ENCODE results near the gene CNTN2. TPM values are rescaled to one million over a fixed set of nuclear protein-coding genes. Genes with fewer than 3 reads are reported as not detected.

CNTN2 gene
- total and polyA plus RNA-seq, 2 of the 8 experiments (the other 6 are each of a cell fraction or from before 2014, with no cell fraction given), result 1.2 to 3.9 TPM

GRCh38 chr1:205062319-205062718 is 19.3 kb downstream of the CNTN2 start:
- CTCF ChIA-PET (ENCODE audit: partially characterized antibody), result interaction anchor here (0.7 to 38.9 kb wide), 32 partner anchors 12 to 374 kb away, joined by 3 to 1336 read pairs (median 6); partner anchors contain the start of genes CNTN2 and RBBP5
- Histone ChIP-seq H3K4me1 (replicated peaks in 1 of 4; ENCODE audit: control insufficient read depth in 3 of 4, insufficient read depth in 4 of 4, low read length in 3 of 4) (peaks cover 0 to 4% (median 2%) of the 10 kb centered on the region in 4 experiments; a peak in 4 of 7 replicates), H3K79me2 (ENCODE audit: control insufficient read depth in 1 of 2, insufficient read depth in 2 of 2, low read length in 2 of 2) (no peaks in the 10 kb centered on the region), H3K23me2 (ENCODE audit: low read depth, low read length) (no peaks in the 10 kb centered on the region), H3K56ac (replicated peaks; ENCODE audit: insufficient read length, low read depth, low read length) (no peak overlapping the region), H4K20me1 (replicated peaks in 1 of 2; ENCODE audit: control insufficient read depth in 1 of 2, insufficient read depth in 2 of 2, low read length in 2 of 2) (peaks cover 0 to 1% of the 10 kb centered on the region in 2 experiments), H3K23ac (ENCODE audit: insufficient read length) (no peak overlapping the region), H3K18ac (ENCODE audit: extremely low read depth, low read length) (no peak overlapping the region), H2BK120ac (replicated peaks; ENCODE audit: low read depth, low read length) (no peak overlapping the region), H2AK5ac (ENCODE audit: low read depth, low read length) (no peak overlapping the region), H2BK15ac (ENCODE audit: low read length) (no peak overlapping the region), H3K36me3 (ENCODE audit: control insufficient read depth in 2 of 4, insufficient read depth in 4 of 4, low read length in 3 of 4) (no peaks in the 10 kb centered on the region), H3K79me1 (ENCODE audit: low read depth, low read length) (no peaks in the 10 kb centered on the region), H3K9ac (replicated peaks in 1 of 4; ENCODE audit: extremely low read depth in 1 of 4, low read depth in 3 of 4, low read length in 3 of 4) (no peak overlapping the region), H3K9me3 (ENCODE audit: insufficient read depth in 2 of 2, low read depth in 1 of 2, low read length in 1 of 2) (no peaks in the 10 kb centered on the region), H4K91ac (replicated peaks; ENCODE audit: insufficient read length, low read length) (no peak overlapping the region), H3K4me2 (ENCODE audit: insufficient read depth in 1 of 2, low read depth in 2 of 2, low read length in 2 of 2) (no peak overlapping the region), H2BK5ac (ENCODE audit: low read depth, low read length) (no peak overlapping the region), H2BK20ac (ENCODE audit: low read length) (0 out of 2 replicates have a peak overlapping the region, but pooled peaks have one; percentile 13), H4K8ac (ENCODE audit: extremely low read depth, insufficient read depth, low read length) (peak overlapping the region; percentile 38; the same call in 1 of the 2 replicates), H2AFZ (ENCODE audit: low read length) (peak overlapping the region; percentile 62; the same call in 1 of the 2 replicates), H3K4ac (replicated peaks; ENCODE audit: insufficient read length, low read depth, low read length) (no peak overlapping the region), H3K27ac (ENCODE audit: low read depth, low read length) (no peak overlapping the region), H3K4me3 (ENCODE audit: extremely low read depth in 1 of 4, insufficient read depth in 2 of 4, low read depth in 3 of 4, low read length in 4 of 4) (no peak overlapping the region), H3K27me3 (replicated peaks in 1 of 4; ENCODE audit: control insufficient read depth in 3 of 4, extremely low read depth in 1 of 4, insufficient read depth in 3 of 4, low read length in 3 of 4) (no peaks in the 10 kb centered on the region), H4K5ac (ENCODE audit: insufficient read length, low read depth, low read length) (no peak overlapping the region), H2BK12ac (ENCODE audit: low read depth, low read length) (no peak overlapping the region), H3K14ac (ENCODE audit: insufficient read length) (no peak overlapping the region)
- DNase-seq (ENCODE audit: low read depth in 1 of 2, low spot score in 2 of 2) (no peak), FAIRE-seq (no peak)
- WGBS, 2 experiments (ENCODE audit: extremely low coverage in 1 of 2, insufficient coverage in 1 of 2, insufficient read length in 1 of 2, insufficient replicate concordance in 2 of 2, low coverage in 1 of 2, low lambda C conversion rate in 2 of 2, missing lambda C conversion rate in 1 of 2), result 95% methylated on average over 8 of the region's 8 CpGs; no CpG with 5 or more reads in 1 of the 2 experiments
- POLR2A ChIA-PET (ENCODE audit: partially characterized antibody), result interaction anchor here (1.2 to 2.5 kb wide), 2 partner anchors 59 to 87 kb away, joined by 3 to 6 read pairs; no protein-coding TSS in a partner anchor
- TF ChIP-seq SAP30 (IDR thresholded peaks at IDR 0.05; ENCODE audit: insufficient read depth, insufficient replicate concordance, low read length) (no peak), GTF2F1 (IDR thresholded peaks at IDR 0.05; ENCODE audit: borderline replicate concordance, low read depth, low read length) (no peak), ZNF274 (IDR thresholded peaks at IDR 0.05; ENCODE audit: borderline replicate concordance, extremely low read depth, low read length) (no peak), SIRT6 (IDR thresholded peaks at IDR 0.05; ENCODE audit: low read length) (no peak), TBP (IDR thresholded peaks at IDR 0.05; ENCODE audit: low read depth, low read length) (no peak), SRF (IDR thresholded peaks at IDR 0.05; ENCODE audit: low read depth, low read length) (no peak), TAF7 (optimal IDR thresholded peaks at IDR 0.05; ENCODE audit: borderline replicate concordance, low read depth, low read length) (no peak), TCF12 (IDR thresholded peaks at IDR 0.05; ENCODE audit: low read depth, low read length) (no peak), RNF2 (IDR thresholded peaks at IDR 0.05; ENCODE audit: borderline replicate concordance, low read depth, low read length, missing control alignments, poor library complexity, severe bottlenecking) (no peak)
- TF ChIP-seq, protein P1, sequence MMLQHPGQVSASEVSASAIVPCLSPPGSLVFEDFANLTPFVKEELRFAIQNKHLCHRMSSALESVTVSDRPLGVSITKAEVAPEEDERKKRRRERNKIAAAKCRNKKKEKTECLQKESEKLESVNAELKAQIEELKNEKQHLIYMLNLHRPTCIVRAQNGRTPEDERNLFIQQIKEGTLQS (IDR thresholded peaks at IDR 0.05; ENCODE audit: insufficient read depth, low read depth, low read length), result no peak

Measured in H1 (cell line).